ENCODE results near the gene FGF9.
A peak's percentile ranks its signal among the peaks of the same experiment; 100 is the strongest.

Gene FGF9

GRCh38 chr13:21674490-21675009, 3.7 kb downstream of the FGF9 start:
- no peak for DNase-seq

DNA sequence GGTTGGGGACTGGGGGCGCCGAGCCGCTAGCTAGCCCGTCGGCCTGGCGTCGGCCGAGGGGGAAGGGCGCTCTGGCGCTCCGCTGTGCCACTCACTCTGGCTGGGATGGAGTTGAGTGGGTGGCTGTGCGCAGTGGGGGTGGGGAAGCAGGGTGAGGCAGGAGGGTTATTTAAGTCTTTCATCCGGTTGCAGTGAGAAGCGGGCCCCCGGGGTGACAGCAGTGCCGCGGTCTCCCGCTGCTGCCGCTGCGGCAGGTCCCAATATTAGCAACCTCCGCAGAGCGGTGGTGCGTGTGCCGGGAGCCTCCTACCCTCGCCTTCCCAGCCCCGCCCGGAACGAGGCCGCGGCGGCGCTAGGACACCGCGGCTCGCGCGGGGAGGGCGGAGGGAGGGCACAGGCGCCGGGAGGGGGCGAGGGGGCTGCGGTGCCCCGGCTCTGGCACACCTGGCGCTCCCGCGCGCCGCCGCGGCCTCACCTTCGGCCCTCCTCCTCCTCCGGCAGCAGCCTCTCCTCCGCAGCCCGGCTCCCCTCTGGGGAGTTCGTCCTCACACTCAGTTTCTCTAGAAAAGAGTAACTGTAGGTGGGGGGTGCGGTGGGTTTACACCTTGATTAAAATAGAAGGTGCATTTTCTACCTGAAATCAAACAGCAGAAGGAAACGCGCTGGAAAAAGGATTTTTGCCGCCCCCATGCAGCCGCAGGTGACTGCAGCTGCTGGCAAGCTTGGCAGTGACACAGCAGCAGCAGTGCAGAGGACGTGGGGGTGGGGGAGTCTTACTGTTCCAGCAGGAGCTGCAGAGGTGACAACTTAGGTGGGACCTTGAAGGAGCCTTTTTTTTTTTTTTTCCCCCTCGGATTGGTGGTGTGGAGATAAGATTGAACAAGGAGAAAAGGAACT, 4.5 kb downstream of the FGF9 start:
- peak in 7 of 56 donors; percentile 12 to 60 (median 17) for DNase-seq

DNA sequence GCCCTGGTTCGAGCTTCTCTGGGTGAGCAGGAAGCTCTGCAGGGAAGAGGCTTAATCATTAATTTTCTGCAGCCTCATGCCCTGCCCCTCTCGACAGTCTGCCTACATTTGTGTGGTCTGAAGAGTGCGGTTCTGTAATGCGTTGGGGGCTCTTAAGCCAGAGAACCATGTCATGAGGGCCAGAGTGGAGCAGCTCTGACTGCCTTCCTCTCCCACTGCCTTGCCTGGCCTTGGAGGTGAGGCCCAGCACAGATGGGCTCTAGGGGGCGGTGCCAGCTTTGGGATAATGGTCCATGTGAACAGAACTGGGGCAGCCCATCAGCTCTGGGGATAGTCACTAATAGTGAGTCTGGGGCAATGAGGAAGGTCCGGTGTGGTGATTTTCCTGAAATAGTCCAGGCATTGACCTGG, 5.7 kb downstream of the FGF9 start:
- DNase-seq: peak in 1 of 56 donors; percentile 8

GRCh38 chr13:21677075-21677623, 6.3 kb downstream of the FGF9 start:
- no peak for DNase-seq

DNA sequence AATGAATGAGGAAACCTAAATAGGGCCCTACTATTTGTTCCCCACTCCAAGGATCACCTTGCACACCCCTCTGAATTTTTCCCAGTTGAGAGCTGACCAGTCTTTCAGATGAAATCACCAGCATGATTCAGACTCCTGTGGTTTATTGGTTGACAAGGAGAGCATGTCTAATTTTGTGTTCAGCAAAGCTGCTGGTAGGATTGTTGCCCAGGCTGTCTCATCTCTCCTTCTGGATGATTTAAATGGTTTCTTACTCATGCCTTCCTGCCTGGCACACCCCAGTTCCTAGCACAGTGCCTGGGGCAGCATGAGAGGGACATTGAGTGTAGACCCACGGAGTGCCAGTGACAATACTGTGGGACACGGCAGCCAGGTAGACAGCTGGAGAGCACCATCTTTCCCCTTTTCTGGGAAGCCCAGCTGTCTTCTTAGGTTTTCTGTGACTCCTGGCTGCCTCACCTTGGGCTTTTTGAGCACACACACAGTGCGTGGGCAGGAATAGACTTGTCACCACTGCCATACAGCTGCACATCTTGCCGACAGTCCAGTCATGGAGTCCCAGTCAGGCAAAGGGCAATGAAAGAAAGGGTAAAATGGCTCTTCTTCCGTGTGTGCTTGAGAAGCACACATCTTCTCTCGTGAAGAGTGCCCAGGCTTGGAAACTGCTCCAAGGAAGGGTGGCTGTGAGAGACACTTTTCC, 12.3 kb downstream of the FGF9 start:
- DNase-seq: no peak

GRCh38 chr13:21684576-21684975, 13.7 kb downstream of the FGF9 start:
- no peak for DNase-seq

- no peak for DNase-seq
These were observed 14.7 kb downstream of the FGF9 start for GRCh38 chr13:21685485-21686064.

- no peak for DNase-seq
These were observed 16.0 kb downstream of the FGF9 start for GRCh38 chr13:21686751-21687391.

DNA sequence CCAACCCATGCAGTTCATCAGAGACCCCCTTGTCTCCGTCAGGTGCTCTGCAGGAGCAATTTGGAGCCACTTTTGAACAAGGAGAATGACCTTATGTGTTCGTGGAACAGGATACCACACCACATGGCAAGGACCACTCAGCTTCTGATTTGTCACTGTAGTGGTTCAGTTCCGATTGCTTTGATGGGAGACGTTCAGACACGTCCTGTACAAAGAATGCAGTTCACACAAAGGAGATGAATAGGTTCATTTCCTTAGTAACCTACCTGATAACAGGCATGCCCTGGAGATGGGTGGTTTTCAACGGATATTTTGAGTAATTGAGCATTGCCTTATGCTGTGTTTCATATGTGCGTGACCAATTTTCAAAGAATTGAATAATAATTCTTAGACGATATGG, 17.2 kb downstream of the FGF9 start:
- no peak for DNase-seq

DNA sequence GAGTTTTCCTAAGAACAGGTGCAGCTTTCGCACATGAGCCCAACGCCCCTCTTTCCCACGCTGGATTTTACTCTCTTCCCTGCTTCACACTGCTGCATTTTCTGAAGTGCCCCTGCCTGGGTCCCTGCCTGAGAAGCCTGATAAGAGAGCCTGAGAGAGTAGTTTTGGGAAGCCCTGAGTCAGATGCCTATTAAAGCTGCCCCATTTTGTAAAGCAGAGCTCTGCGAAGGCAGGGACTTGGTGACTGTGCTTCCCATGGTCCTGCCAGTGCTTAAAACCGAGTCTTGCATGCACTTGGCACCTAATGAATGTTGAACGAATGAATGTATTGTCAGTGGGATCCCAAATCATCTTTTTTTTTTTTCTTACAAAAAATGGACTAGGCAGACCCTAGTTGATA, 18.2 kb downstream of the FGF9 start:
- no peak for DNase-seq

- no peak for DNase-seq
These were observed 20.1 kb downstream of the FGF9 start for GRCh38 chr13:21690955-21691354.

GRCh38 chr13:21691500-21691899, 20.6 kb downstream of the FGF9 start:
- DNase-seq: no peak

GRCh38 chr13:21691928-21692327, 21.1 kb downstream of the FGF9 start:
- DNase-seq: no peak

GRCh38 chr13:21694831-21695230, 24.0 kb downstream of the FGF9 start:
- no peak for DNase-seq

GRCh38 chr13:21695546-21695945, 24.7 kb downstream of the FGF9 start:
- no peak for DNase-seq

DNA sequence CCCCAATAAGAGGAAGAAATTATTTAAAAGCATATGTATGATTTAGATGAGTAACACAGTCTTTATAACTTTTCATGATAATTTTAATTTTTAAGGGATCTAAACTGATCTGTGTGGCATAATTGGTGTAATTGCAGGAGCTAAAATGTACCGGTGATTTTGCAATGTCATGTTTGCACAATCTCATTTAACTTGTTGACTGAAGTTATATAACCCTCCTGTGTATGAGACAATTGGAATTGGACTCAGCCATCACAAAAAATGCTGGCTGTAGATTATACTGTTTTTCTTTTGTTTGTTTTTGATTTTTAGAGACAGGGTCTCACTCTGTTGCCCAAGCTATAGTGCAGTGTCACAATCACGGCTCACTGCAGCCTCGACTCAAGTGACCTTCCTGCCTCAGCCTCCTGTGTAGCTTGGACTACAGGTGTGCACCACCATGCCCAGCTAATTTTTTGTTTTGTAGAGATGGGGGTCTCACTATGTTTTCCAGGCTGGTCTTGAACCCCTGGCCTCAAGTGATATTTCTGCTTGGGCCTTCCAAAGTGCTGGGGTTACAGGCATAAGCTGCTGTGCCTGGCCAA, 26.1 kb downstream of the FGF9 start:
- DNase-seq: no peak

- DNase-seq: no peak
These were observed 28.2 kb downstream of the FGF9 start for GRCh38 chr13:21698817-21699679.

DNA sequence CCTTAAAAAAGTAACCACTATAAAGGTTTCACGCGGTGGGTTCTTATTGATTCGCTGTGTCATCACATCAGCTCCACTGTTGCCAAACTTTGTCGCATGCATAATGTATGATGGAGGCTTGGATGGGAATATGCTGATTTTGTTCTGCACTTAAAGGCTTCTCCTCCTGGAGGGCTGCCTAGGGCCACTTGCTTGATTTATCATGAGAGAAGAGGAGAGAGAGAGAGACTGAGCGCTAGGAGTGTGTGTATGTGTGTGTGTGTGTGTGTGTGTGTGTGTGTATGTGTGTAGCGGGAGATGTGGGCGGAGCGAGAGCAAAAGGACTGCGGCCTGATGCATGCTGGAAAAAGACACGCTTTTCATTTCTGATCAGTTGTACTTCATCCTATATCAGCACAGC, 30.6 kb downstream of the FGF9 start:
- no peak for DNase-seq

- no peak for DNase-seq
These were observed 33.0 kb downstream of the FGF9 start for GRCh38 chr13:21703846-21704245.

- DNase-seq: no peak
These were observed 36.7 kb downstream of the FGF9 start for GRCh38 chr13:21707586-21707985.
